Measurements from ENCODE around the gene APOA4. TPM values are rescaled to one million over a fixed set of nuclear protein-coding genes. Genes with fewer than 3 reads are reported as not detected.

APOA4 gene
- total RNA-seq, 1 donor from 2014 or later: 0.52 TPM

GRCh38 chr11:116787436-116787785 is 35.7 kb downstream of the APOA4 start:
- peaks cover 0 to 3% (median 0%) of the 10 kb centered on the region in 3 donors for H3K27me3 ChIP-seq (ENCODE audit: control insufficient read depth in 3 of 3, insufficient read depth in 3 of 3, low read length in 3 of 3)
- peaks cover 28 to 35% (median 35%) of the 10 kb centered on the region in 3 donors for H3K36me3 ChIP-seq (ENCODE audit: control insufficient read depth in 3 of 3, insufficient read depth in 3 of 3, low read length in 3 of 3)
- peaks cover 20 to 29% (median 21%) of the 10 kb centered on the region in 3 donors for H3K4me1 ChIP-seq (ENCODE audit: control insufficient read depth in 3 of 3, insufficient read depth in 3 of 3, low read length in 3 of 3)
- H3K27ac ChIP-seq (ENCODE audit: low read depth, low read length): peak overlapping the region; percentile 89
- no peaks in the 10 kb centered on the region for H3K9me3 ChIP-seq (ENCODE audit: control insufficient read depth in 3 of 3, low read length in 3 of 3)
- H3K9ac ChIP-seq (ENCODE audit: low read depth in 1 of 3, low read length in 3 of 3): peak overlapping the region; percentile 80 to 90 (median 85)
- peak overlapping the region; percentile 82 to 87 (median 87) for H3K4me3 ChIP-seq (ENCODE audit: low read length in 3 of 3)

GRCh38 chr11:116786966-116787365 is 36.1 kb downstream of the APOA4 start:
- no peak overlapping the region for H3K27ac ChIP-seq (ENCODE audit: low read depth, low read length)
- H3K9me3 ChIP-seq (ENCODE audit: control insufficient read depth in 3 of 3, low read length in 3 of 3): no peaks in the 10 kb centered on the region
- peaks cover 0 to 3% (median 0%) of the 10 kb centered on the region in 3 donors for H3K27me3 ChIP-seq (ENCODE audit: control insufficient read depth in 3 of 3, insufficient read depth in 3 of 3, low read length in 3 of 3)
- peak overlapping the region; percentile 80 to 90 (median 85) for H3K9ac ChIP-seq (ENCODE audit: low read depth in 1 of 3, low read length in 3 of 3)
- peaks cover 32 to 40% (median 39%) of the 10 kb centered on the region in 3 donors for H3K36me3 ChIP-seq (ENCODE audit: control insufficient read depth in 3 of 3, insufficient read depth in 3 of 3, low read length in 3 of 3)
- H3K4me3 ChIP-seq (ENCODE audit: low read length in 3 of 3): peak overlapping the region; percentile 82 to 87 (median 87)
- H3K4me1 ChIP-seq (ENCODE audit: control insufficient read depth in 3 of 3, insufficient read depth in 3 of 3, low read length in 3 of 3): peaks cover 20 to 29% (median 21%) of the 10 kb centered on the region in 3 donors

- no peaks in the 10 kb centered on the region for H3K9me3 ChIP-seq (ENCODE audit: control insufficient read depth in 3 of 3, low read length in 3 of 3)
- peaks cover 0 to 3% (median 0%) of the 10 kb centered on the region in 3 donors for H3K27me3 ChIP-seq (ENCODE audit: control insufficient read depth in 3 of 3, insufficient read depth in 3 of 3, low read length in 3 of 3)
- H3K27ac ChIP-seq (ENCODE audit: low read depth, low read length): no peak overlapping the region
- no peak overlapping the region for H3K9ac ChIP-seq (ENCODE audit: low read depth in 1 of 3, low read length in 3 of 3)
- peaks cover 33 to 44% (median 41%) of the 10 kb centered on the region in 3 donors for H3K36me3 ChIP-seq (ENCODE audit: control insufficient read depth in 3 of 3, insufficient read depth in 3 of 3, low read length in 3 of 3)
- no peak overlapping the region for H3K4me3 ChIP-seq (ENCODE audit: low read length in 3 of 3)
- H3K4me1 ChIP-seq (ENCODE audit: control insufficient read depth in 3 of 3, insufficient read depth in 3 of 3, low read length in 3 of 3): peaks cover 16 to 24% (median 18%) of the 10 kb centered on the region in 3 donors
These were observed 36.8 kb downstream of the APOA4 start for GRCh38 chr11:116786326-116786725.

- Histone ChIP-seq H3K27me3 (ENCODE audit: control insufficient read depth in 3 of 3, insufficient read depth in 3 of 3, low read length in 3 of 3) (no peaks in the 10 kb centered on the region), H3K9me3 (ENCODE audit: control insufficient read depth in 3 of 3, low read length in 3 of 3) (no peaks in the 10 kb centered on the region), H3K9ac (ENCODE audit: low read depth in 1 of 3, low read length in 3 of 3) (no peak overlapping the region), H3K4me3 (ENCODE audit: low read length in 3 of 3) (no peak overlapping the region), H3K4me1 (ENCODE audit: control insufficient read depth in 3 of 3, insufficient read depth in 3 of 3, low read length in 3 of 3) (peaks cover 8 to 12% (median 8%) of the 10 kb centered on the region in 3 donors), H3K36me3 (ENCODE audit: control insufficient read depth in 3 of 3, insufficient read depth in 3 of 3, low read length in 3 of 3) (peaks cover 55 to 72% (median 72%) of the 10 kb centered on the region in 3 donors), H3K27ac (ENCODE audit: low read depth, low read length) (no peak overlapping the region)
These were observed 40.4 kb downstream of the APOA4 start for GRCh38 chr11:116782728-116783127.

- Histone ChIP-seq H3K4me3 (ENCODE audit: low read length in 3 of 3) (no peak overlapping the region), H3K36me3 (ENCODE audit: control insufficient read depth in 3 of 3, insufficient read depth in 3 of 3, low read length in 3 of 3) (peaks cover 37 to 53% (median 50%) of the 10 kb centered on the region in 3 donors), H3K9me3 (ENCODE audit: control insufficient read depth in 3 of 3, low read length in 3 of 3) (no peaks in the 10 kb centered on the region), H3K27me3 (ENCODE audit: control insufficient read depth in 3 of 3, insufficient read depth in 3 of 3, low read length in 3 of 3) (no peaks in the 10 kb centered on the region), H3K4me1 (ENCODE audit: control insufficient read depth in 3 of 3, insufficient read depth in 3 of 3, low read length in 3 of 3) (peaks cover 0 to 3% (median under 1%) of the 10 kb centered on the region in 3 donors), H3K27ac (ENCODE audit: low read depth, low read length) (no peak overlapping the region), H3K9ac (ENCODE audit: low read depth in 1 of 3, low read length in 3 of 3) (no peak overlapping the region)
These were observed 44.5 kb downstream of the APOA4 start for GRCh38 chr11:116778556-116778955.

GRCh38 chr11:116777056-116777455 is 46.0 kb downstream of the APOA4 start:
- H3K9ac ChIP-seq (ENCODE audit: low read depth in 1 of 3, low read length in 3 of 3): no peak overlapping the region
- no peak overlapping the region for H3K4me3 ChIP-seq (ENCODE audit: low read length in 3 of 3)
- H3K36me3 ChIP-seq (ENCODE audit: control insufficient read depth in 3 of 3, insufficient read depth in 3 of 3, low read length in 3 of 3): peaks cover 26 to 38% (median 35%) of the 10 kb centered on the region in 3 donors
- H3K27me3 ChIP-seq (ENCODE audit: control insufficient read depth in 3 of 3, insufficient read depth in 3 of 3, low read length in 3 of 3): no peaks in the 10 kb centered on the region
- no peaks in the 10 kb centered on the region for H3K9me3 ChIP-seq (ENCODE audit: control insufficient read depth in 3 of 3, low read length in 3 of 3)
- peaks cover 3 to 14% (median 5%) of the 10 kb centered on the region in 3 donors for H3K4me1 ChIP-seq (ENCODE audit: control insufficient read depth in 3 of 3, insufficient read depth in 3 of 3, low read length in 3 of 3)
- H3K27ac ChIP-seq (ENCODE audit: low read depth, low read length): no peak overlapping the region

- H3K27me3 ChIP-seq (ENCODE audit: control insufficient read depth in 3 of 3, insufficient read depth in 3 of 3, low read length in 3 of 3): no peaks in the 10 kb centered on the region
- no peak overlapping the region for H3K4me3 ChIP-seq (ENCODE audit: low read length in 3 of 3)
- no peak overlapping the region for H3K27ac ChIP-seq (ENCODE audit: low read depth, low read length)
- no peak overlapping the region for H3K9ac ChIP-seq (ENCODE audit: low read depth in 1 of 3, low read length in 3 of 3)
- H3K9me3 ChIP-seq (ENCODE audit: control insufficient read depth in 3 of 3, low read length in 3 of 3): no peaks in the 10 kb centered on the region
- H3K4me1 ChIP-seq (ENCODE audit: control insufficient read depth in 3 of 3, insufficient read depth in 3 of 3, low read length in 3 of 3): peaks cover 8 to 19% (median 10%) of the 10 kb centered on the region in 3 donors
- peaks cover 25 to 35% (median 33%) of the 10 kb centered on the region in 3 donors for H3K36me3 ChIP-seq (ENCODE audit: control insufficient read depth in 3 of 3, insufficient read depth in 3 of 3, low read length in 3 of 3)
These were observed 46.6 kb downstream of the APOA4 start for GRCh38 chr11:116776522-116776984.

- Histone ChIP-seq H3K36me3 (ENCODE audit: control insufficient read depth in 3 of 3, insufficient read depth in 3 of 3, low read length in 3 of 3) (peaks cover 25 to 30% (median 29%) of the 10 kb centered on the region in 3 donors), H3K9ac (ENCODE audit: low read depth in 1 of 3, low read length in 3 of 3) (no peak overlapping the region), H3K27me3 (ENCODE audit: control insufficient read depth in 3 of 3, insufficient read depth in 3 of 3, low read length in 3 of 3) (no peaks in the 10 kb centered on the region), H3K4me3 (ENCODE audit: low read length in 3 of 3) (no peak overlapping the region), H3K27ac (ENCODE audit: low read depth, low read length) (no peak overlapping the region), H3K4me1 (ENCODE audit: control insufficient read depth in 3 of 3, insufficient read depth in 3 of 3, low read length in 3 of 3) (peaks cover 11 to 21% (median 16%) of the 10 kb centered on the region in 3 donors), H3K9me3 (ENCODE audit: control insufficient read depth in 3 of 3, low read length in 3 of 3) (no peaks in the 10 kb centered on the region)
These were observed 47.1 kb downstream of the APOA4 start for GRCh38 chr11:116775975-116776374.

- Histone ChIP-seq H3K4me1 (ENCODE audit: control insufficient read depth in 3 of 3, insufficient read depth in 3 of 3, low read length in 3 of 3) (peaks cover 13 to 26% (median 17%) of the 10 kb centered on the region in 3 donors), H3K9me3 (ENCODE audit: control insufficient read depth in 3 of 3, low read length in 3 of 3) (no peaks in the 10 kb centered on the region), H3K4me3 (ENCODE audit: low read length in 3 of 3) (no peak overlapping the region), H3K27me3 (ENCODE audit: control insufficient read depth in 3 of 3, insufficient read depth in 3 of 3, low read length in 3 of 3) (no peaks in the 10 kb centered on the region), H3K9ac (ENCODE audit: low read depth in 1 of 3, low read length in 3 of 3) (no peak overlapping the region), H3K36me3 (ENCODE audit: control insufficient read depth in 3 of 3, insufficient read depth in 3 of 3, low read length in 3 of 3) (peaks cover 20 to 22% (median 20%) of the 10 kb centered on the region in 3 donors), H3K27ac (ENCODE audit: low read depth, low read length) (no peak overlapping the region)
These were observed 48.4 kb downstream of the APOA4 start for GRCh38 chr11:116774661-116775060.

- peak overlapping the region; percentile 55 for H3K27ac ChIP-seq (ENCODE audit: low read depth, low read length)
- H3K9ac ChIP-seq (ENCODE audit: low read depth in 1 of 3, low read length in 3 of 3): peak overlapping the region; percentile 62 to 93 (median 83)
- H3K4me1 ChIP-seq (ENCODE audit: control insufficient read depth in 3 of 3, insufficient read depth in 3 of 3, low read length in 3 of 3): peaks cover 13 to 26% (median 17%) of the 10 kb centered on the region in 3 donors
- no peaks in the 10 kb centered on the region for H3K27me3 ChIP-seq (ENCODE audit: control insufficient read depth in 3 of 3, insufficient read depth in 3 of 3, low read length in 3 of 3)
- H3K4me3 ChIP-seq (ENCODE audit: low read length in 3 of 3): peak overlapping the region; percentile 91 to 98 (median 91)
- H3K9me3 ChIP-seq (ENCODE audit: control insufficient read depth in 3 of 3, low read length in 3 of 3): no peaks in the 10 kb centered on the region
- H3K36me3 ChIP-seq (ENCODE audit: control insufficient read depth in 3 of 3, insufficient read depth in 3 of 3, low read length in 3 of 3): peaks cover 8 to 15% (median 9%) of the 10 kb centered on the region in 3 donors
These were observed 49.7 kb downstream of the APOA4 start for GRCh38 chr11:116773203-116774097.

All from skeletal muscle tissue (tissue), 4 donors.